SW480 (cell line): ENCODE results near the gene PTDSS2.
"Not testable (repeated sequence)": the region's sequence is repeated elsewhere in the genome, so short reads cannot be mapped to it uniquely, and the experiment has no call there.

Experiments
- DNase-seq: peaks from one replicate; pipeline ENCODE4 v3.0.0-alpha.2; 2016; ENCODE audit warnings: low spot score

The PTDSS2 gene

GRCh38 chr11:507727-508515, 57.8 kb downstream of the PTDSS2 start:
- DNase-seq: no peak

GRCh38 chr11:508956-509355, 58.9 kb downstream of the PTDSS2 start:
- no peak for DNase-seq

- DNase-seq: no peak
Measured at GRCh38 chr11:512761-513595, 62.9 kb downstream of the PTDSS2 start.

GRCh38 chr11:514606-515005, 64.5 kb downstream of the PTDSS2 start:
- DNase-seq: no peak

- no peak for DNase-seq
Measured at GRCh38 chr11:515131-515530, 65.1 kb downstream of the PTDSS2 start.

- DNase-seq: no peak
Measured at GRCh38 chr11:516400-516799, 66.3 kb downstream of the PTDSS2 start.

- DNase-seq: not testable (repeated sequence)
Measured at GRCh38 chr11:516918-517685, 67.0 kb downstream of the PTDSS2 start.

- DNase-seq: peak; percentile 93
Measured at GRCh38 chr11:518463-519202, 68.6 kb downstream of the PTDSS2 start.

- DNase-seq: no peak
Measured at GRCh38 chr11:520428-521176, 70.5 kb downstream of the PTDSS2 start.

GRCh38 chr11:521177-521688, 71.2 kb downstream of the PTDSS2 start:
- DNase-seq: no peak

GRCh38 chr11:526192-526591, 76.1 kb downstream of the PTDSS2 start:
- DNase-seq: no peak

GRCh38 chr11:528166-528814, 78.2 kb downstream of the PTDSS2 start:
- DNase-seq: no peak

- DNase-seq: no peak
Measured at GRCh38 chr11:528815-529727, 79.0 kb downstream of the PTDSS2 start.

GRCh38 chr11:529728-530411, 79.8 kb downstream of the PTDSS2 start:
- DNase-seq: no peak

- DNase-seq: no peak
Measured at GRCh38 chr11:530960-531831, 81.1 kb downstream of the PTDSS2 start.

GRCh38 chr11:531919-532526, 81.9 kb downstream of the PTDSS2 start:
- no peak for DNase-seq

- peak; percentile 69 for DNase-seq
Measured at GRCh38 chr11:532527-532985, 82.5 kb downstream of the PTDSS2 start.
